ENCODE data around the gene NPAS3.

The NPAS3 gene

DNA sequence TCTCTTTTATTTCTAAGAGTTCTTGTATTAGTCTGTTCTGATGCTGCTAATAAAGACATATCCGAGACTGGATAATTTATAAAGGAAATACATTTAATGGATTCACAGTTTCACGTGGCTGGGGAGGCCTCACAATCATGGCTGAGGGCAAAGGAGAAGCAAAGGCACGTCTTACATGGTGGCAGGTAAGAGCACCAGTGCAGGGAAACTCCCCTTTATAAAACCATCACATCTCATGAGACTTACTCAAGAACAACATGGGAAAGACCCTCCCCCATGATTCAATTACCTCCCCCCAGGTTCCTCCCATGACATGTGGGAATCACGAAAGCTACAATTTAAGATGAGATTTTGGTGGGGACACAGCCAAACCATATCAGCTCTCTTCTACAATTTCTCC lies 503.0 kb downstream of the NPAS3 start:
- no peak for DNase-seq (ENCODE audit: low read depth in 2 of 2)

DNA sequence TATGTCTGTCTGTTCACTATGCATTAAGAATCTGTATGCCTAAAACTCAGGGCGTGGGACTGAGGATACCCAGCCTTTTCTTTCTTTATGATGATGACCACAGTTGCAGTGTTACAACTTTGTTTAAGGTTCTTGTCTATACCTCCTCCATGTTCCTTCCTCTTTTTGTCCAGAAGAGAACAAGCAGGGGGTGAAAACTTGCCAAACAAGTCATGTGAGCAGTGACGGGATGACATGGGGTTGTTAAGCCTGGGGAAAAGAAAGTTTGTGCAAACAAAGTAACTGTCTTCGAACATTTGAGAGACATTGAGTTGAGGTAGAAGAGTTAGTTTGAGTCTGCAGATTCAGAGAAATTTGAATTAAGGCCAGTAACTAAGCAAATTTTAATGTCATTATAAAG lies 505.5 kb downstream of the NPAS3 start:
- no peak for DNase-seq (ENCODE audit: low read depth in 2 of 2)

DNA sequence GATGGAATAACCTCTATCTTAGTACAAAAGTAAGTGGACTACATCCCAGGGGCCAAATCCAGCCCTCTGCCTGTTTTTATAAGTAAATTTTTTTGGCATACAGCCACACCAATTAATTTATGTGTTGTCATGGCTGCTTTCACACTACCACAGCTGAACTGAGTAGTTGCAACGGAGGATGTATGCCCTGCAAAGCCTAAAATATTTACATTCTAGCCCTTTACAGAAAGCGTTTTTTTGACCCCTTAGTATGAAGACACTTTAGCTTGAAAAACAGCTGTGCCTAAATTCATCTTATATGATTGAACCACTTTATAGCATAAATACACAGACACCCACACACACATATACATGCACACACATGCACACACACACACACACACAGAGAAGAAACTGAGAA lies 510.6 kb downstream of the NPAS3 start:
- no peak for DNase-seq (ENCODE audit: low read depth in 2 of 2)

DNA sequence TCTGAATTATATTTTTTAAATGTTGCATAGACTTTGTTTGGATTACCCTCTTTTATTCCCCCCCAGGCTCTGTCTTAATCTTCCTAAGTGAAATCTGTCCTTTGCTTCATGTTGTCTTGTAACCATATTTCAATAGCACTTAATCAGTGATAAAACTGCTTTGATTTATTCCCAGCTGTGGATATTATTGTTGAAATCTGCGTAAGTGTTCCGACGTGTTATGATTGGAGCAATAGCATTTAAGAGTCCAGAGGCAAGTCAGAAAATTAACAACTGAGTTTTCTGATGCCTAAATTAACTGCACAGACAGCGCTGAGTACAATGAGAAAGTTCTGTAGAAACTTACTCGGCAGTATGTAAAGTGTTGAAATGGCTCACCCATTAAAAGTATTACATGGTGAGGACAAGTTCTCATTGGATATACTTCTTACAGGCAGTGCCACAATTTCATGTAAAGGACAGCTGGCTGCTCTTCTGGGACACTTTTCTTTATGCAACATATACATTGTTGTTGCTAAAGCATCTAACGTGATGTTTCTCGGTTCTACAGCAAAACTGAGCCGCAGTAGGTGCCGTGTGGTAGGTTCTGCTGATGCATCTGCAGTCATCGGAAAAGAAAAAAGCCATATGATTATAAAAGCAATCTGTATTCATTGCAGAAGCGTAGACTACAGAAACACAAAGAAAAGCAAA lies 511.2 kb downstream of the NPAS3 start:
- no peak for DNase-seq (ENCODE audit: low read depth in 2 of 2)

DNA sequence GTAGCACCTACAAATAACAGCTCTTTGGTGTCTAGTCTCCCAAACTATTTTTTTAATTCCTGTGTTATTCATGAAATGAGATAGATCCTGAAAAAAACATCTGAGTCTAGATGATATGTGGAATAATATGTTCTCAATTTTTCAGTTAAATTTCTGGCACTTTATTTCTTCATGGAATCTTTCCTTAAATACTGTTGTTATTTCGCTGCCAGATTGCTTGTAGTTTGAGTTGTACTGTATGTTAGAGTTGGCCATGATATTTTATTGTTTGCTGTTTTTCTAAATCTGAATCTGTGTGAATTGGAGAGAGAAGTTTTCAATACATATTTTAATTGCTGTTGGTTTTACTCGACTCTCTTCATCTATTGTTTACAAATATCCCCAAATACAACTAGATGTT lies 511.7 kb downstream of the NPAS3 start:
- DNase-seq (ENCODE audit: low read depth in 2 of 2) = no peak

DNA sequence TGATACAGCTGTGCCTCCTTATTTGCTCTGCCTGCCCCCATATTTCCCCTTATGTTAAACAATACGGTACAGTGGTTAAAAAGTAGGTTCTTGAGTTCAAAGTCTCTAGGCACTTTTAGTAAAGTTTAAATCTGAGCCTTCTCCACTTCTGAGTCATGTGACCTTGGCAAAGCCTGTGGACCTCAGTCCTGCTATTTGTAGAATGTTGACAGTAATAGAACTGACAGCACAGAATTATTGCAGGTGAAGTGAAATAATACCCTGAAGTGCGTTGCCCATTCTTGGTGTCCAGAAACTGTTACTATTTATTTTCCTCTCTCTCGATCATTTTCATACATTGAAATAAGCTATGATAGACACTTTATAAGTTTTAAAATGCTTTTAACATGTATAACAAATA lies 512.5 kb downstream of the NPAS3 start:
- DNase-seq (ENCODE audit: low read depth in 2 of 2) = no peak

DNA sequence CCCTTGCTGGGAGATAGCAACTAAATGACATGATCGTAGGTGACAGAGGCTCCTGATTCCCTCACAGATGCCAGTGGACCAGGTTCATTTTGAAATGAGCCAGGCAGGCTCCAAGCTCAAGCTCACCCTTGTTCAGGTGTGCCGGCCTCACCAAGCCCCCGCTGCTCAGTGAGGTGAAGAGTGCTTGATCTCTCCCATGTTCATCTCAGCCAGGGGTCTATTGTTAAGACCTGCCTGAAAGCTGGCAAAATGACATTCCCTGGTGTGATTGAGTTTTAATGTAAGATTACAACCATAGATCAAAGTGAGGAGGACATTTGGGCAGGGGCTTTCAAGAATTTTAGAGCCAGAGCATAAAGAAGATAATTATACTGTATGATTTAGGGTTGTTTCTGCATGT lies 514.3 kb downstream of the NPAS3 start:
- DNase-seq (ENCODE audit: low read depth in 2 of 2) = no peak

DNA sequence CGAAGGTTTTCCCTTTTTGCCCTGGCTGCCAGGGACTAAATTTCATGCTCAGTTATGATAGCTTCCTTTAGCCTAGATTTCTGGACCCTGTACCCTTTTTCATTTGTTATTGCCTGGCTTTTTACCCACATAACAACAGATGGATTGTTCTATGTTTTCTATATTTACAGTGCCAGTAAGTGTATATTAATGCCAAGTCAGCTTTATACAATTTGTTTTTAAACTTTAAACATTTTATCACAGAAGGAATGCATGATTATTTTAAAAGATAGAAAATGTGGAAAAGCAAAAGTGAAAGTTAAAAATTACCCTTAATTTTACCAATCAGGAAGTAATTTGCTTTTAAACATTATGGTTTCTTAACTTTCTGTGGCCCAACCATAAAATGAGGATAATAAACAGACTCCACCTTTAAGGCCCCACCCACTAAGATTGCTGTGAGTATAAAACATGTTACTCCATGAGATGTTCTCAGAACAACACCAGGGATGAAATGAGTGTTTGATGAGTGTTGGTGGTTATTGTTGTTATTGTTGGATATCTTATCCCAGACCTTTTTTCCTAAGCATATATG lies 515.4 kb downstream of the NPAS3 start:
- DNase-seq (ENCODE audit: low read depth in 2 of 2) = no peak

DNA sequence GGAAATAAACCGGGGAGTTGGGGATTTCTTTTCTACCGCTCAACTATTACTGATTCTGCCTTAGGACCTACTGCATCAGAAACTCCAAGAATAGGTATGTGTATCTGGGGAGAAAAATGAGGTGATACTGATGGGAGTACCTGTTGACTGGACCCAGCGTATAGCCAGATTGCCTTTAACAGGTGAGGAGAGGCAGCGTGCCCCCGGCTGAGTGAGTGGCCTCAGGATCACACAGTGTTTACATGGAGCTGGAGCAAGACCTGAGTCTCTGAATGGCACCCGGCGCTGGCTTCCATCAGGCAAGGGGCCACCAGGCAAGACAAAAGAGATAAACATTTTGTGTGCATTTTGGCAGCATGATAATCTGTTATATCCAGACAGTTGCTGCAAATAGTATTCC lies 516.0 kb downstream of the NPAS3 start:
- no peak for DNase-seq (ENCODE audit: low read depth in 2 of 2)

DNA sequence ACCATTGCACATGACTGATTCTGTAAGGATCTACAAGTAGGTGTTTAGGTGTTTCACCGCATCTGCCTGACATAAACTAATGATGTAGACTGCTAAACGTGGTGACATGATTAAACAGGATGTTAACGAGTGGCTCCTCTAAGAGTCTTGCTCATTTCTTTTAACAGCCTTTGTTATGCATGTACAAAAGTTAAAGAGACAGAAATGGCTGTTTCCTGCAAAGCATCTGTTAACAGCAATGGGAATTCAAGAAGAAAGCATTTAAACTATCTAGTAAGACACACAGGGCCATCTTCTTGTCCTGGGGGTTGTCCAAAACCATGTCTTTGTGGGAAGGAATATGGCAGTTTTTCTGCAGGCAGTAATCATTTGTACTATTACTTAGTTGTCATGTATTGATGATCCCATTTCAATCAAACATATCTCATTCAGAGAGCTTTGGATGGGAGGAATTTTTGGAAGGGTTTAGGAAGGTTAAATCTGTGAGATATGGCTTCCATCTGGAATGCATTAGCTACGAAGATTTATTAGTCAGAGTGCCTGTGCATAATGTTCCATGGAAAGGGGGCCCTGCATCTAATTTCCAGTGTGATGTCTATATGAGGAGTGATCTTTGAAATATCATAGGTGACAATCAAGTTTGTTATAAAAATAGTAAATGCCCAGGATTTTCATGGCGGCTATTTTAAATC lies 517.1 kb downstream of the NPAS3 start:
- no peak for DNase-seq (ENCODE audit: low read depth in 2 of 2)

DNA sequence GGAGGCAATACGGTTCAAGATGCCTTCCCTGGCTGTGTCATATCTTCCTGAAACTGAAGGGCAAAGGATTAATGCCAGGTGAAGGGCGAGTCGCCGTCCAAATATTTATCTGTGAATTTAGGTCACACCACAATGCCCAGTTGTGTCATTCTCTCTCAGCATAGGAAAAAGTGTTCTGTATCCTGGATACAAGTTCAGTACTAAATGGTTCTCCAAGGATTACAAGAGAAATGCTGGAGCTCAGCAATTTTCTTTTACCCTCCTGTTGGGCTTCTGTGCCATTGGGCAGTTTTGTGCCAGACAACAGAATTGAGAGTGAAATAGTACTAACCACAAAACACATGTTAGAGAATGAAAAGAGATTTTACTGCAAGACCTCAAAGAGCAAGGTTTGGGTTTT lies 518.3 kb downstream of the NPAS3 start:
- DNase-seq (ENCODE audit: low read depth in 2 of 2) = no peak

DNA sequence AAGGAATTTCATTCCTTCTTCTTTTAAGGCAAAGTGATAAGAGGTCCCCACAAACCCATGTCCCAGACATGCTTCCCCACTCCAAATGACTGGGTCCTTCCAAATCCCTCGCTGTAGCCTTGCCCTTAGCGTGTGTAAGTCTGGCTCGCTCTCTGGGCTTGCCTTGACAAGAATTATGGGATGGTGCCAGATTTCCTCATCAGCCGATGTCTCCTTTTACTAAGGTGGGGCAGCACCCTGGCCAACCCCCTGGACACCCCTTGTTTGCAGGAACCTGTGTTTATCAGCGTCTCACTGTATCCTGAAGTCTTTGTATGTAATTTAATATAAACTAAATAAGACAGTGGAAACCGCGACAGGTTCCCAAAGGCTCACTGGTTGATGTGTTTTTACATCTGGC lies 518.9 kb downstream of the NPAS3 start:
- no peak for DNase-seq (ENCODE audit: low read depth in 2 of 2)

DNA sequence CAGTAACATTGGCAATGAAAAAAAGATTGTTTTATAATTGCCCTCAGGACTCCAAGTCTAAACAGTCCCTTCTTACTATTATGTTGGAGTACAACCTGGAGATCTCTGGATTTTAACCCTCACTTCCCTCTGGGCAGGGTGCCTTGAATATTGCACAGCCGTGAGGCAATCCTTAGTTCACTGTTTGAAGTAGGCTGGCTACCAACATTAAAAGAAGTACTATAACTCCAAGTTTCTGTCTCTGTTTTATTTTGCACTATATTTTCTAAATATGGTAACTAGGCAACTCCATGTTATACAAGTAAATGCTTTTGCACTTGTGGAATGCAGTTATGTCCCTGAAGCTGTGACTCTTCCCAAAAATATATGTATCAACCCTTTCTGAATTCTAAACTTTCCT lies 521.5 kb downstream of the NPAS3 start:
- no peak for DNase-seq (ENCODE audit: low read depth in 2 of 2)

DNA sequence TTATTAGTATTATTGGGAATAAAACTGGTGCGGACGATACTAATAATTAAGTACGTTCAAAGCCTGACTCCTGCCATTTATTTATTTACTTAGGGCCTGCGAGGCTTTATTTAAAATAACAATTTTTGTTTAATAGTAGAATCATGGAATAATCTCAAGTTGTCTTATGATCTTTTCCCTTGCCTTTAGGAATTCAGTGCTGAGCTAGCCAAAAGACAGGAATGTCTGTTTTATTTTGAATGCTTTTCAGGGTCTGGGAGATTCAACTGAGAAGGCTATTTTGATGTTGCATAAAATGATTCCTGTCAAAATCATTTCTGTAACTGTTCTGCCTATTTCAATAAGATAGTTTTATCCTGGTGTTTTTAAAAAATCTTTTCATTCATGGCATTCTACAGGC lies 522.4 kb downstream of the NPAS3 start:
- DNase-seq (ENCODE audit: low read depth in 2 of 2) = no peak

DNA sequence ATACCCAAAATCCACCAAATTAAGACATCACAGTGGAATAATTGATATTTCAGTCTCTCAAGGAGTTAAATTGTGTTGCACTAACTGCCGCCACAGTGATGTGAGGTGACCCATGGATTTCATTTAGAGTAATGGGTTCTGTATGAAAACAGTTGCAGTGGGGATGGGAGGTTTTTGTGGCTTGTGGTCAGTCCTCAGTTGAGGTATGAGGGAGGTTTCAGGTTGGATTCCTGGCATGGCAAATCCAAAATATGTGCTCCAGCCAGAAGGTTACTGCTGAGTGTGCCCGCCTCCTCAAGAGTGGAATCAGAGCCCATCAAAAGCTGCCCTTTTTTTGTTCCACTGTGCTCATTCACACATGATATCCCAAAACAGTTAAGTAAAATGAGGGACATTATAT lies 525.1 kb downstream of the NPAS3 start:
- DNase-seq (ENCODE audit: low read depth in 2 of 2) = no peak

DNA sequence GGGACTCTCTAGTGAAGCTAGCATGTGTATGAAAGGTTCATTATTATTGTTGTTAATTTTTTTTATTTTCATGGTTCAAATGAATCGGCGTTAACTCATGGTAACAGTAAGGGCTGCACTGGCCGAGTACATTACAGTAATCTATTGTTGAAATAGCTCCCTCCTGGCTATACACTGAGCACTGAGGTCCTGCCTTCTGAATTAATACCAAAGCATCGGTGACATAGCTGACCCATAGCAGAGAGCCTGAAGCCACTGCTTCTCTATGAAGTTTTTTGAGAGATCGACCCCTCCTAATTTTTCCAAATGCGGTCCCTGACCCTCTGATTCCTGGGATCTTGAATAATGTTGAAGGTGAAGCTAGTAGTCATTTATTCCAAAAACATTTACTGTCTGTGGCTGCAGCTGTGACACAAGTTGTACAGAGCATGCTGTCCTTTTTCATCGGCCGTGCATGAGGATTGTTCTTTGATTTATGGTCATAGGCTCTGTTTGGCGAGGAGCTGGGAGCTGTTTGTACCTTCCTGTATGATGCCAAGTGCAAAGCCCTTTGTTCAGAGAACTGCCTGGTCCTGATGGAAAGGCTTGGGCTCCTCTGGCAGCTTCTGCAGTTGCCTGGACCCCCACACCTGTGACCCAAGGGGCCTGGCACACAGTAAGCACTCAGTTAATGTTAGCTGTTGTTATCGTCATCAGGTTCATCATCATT lies 525.7 kb downstream of the NPAS3 start:
- no peak for DNase-seq (ENCODE audit: low read depth in 2 of 2)

DNA sequence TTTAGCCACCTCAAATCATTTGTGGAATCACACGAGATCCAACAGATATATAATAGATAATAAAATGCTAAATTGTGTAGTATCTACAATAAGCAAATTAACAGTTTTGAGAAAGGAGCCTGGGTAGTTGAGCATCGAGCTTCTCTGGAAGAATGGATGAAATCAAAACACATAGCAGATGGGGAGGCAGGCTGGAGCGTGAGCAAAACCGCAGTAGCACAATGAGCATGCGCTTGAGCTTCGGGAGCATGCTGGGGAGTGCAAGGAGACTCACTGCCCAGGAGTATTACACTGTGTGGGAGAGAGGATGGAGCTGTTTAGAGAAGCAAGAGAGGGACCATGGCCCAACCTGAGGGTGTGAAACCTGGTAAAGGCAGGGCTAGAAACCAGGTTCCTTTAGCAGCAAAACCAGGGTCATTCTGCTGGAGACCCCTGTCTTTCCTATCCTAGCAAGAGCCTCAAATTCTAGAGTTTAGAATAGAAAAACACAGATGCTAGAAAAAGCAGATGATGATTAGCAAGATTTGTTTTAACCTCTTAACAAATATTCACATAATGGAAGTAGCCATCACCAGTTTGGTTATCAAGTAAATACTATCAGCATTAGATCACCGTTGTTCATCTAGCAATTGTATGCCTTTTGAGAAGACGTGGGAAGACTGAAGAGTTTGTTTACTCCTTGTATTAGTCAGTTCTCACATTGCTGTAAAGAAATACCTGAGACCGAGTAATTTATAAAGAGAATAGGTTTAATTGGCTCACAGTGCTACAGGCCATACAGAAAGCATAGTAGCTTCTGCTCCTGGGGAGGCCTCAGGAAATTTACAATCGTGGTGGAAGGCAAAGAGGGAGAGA lies 527.4 kb downstream of the NPAS3 start:
- DNase-seq (ENCODE audit: low read depth in 2 of 2) = no peak

DNA sequence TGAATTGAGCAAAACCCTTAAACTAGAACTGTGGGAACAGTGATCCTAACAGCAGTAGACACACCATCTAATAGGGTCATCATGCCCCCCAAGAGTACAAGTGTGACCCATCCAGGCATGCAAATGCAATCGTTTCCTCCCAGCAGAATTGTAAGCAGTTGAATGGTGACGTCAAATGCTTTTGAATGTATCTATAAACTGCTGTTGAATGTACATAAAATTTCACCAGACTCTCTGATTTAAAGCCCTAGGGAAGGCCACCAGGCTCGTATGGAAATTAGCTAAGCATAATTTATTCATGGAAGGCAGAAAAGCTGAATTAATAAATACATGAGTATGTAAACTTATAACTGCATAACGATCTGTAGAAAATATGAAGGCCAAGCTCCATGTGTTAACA lies 529.3 kb downstream of the NPAS3 start:
- DNase-seq (ENCODE audit: low read depth in 2 of 2) = no peak

DNA sequence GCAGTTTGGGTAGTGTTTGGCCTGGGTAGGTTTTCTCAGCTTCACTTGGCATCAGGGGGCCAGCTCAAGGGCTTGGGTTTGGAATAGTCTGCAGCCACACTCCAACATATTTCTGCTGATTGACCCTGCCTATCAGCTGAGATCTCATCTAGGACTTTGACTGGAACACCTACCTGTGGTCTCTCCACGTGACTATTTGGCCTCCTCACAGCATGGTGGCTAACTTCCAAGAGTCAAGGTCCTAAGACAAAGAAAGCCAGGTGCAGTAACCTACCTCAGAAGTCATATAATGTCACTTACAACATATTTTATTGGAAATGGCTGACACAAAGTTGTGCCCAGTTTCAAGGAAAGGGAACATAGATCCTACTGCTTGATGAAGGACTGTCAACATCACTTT lies 531.2 kb downstream of the NPAS3 start:
- DNase-seq (ENCODE audit: low read depth in 2 of 2) = no peak

DNA sequence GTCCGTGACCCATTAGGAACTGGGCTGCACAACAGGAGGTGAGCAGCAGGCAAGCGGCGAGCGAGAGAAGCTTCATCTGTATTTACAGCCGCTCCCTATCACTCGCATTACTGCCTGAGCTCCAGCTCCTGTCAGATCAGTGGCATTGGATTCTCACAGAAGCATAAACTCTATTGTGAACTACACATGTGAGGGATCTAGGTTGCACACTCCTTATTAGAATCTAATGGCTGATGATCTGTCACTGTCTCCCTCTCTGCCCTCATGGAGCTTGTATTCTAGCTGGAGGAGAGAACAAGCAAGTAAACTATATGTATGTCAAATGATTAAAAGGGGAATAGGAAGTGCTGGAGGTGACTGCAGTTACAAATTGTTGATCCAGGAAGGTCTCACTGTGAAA lies 533.1 kb downstream of the NPAS3 start:
- DNase-seq (ENCODE audit: low read depth in 2 of 2) = no peak

DNA sequence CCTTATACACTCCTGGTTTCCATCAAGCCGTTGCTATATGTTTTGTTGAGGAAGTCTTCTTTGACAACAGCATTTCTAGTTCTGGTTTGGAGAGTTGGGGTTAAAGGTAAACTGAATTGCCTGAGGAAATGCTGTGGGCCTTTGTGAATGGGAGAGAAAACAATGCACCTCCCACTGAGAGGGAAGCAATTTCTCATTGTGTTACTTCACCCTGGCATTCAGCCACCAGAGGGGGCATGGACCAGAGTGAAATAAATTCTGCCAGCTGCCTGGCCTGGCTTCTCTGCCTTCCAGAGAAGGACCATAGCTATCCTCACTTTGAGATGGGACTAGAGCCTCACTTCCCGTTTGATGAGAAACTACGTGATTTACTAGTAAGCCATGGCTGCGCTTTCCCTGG lies 536.9 kb downstream of the NPAS3 start:
- no peak for DNase-seq (ENCODE audit: low read depth in 2 of 2)

DNA sequence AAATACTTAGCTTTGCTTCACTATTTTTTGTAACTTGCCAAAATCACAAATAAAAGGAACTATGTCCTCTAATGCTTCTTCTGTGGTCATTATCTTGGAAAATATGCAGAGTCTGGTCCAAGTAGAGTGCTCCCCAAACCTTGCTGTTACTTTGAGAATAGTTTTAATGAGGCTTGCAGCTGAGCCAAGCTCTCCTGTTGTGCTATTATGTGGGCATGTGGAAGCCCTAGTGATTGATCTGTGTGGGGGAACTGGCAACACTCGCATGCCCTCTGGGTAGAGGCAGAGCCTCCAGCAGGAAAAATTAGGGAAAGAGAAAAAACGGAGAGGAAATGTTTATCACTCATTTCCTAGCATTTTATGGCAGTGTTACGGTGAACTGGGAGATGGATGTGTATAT lies 539.1 kb downstream of the NPAS3 start:
- DNase-seq (ENCODE audit: low read depth in 2 of 2) = no peak
